A549 (cell line): ENCODE data around the gene OSBPL2.

ENCODE experiments used
- BHLHE40 ChIP-seq: IDR thresholded peaks from 2 replicates; pipeline ENCODE4 v1.6.1; 2012; ENCODE audit warnings: low read depth, low read length, inconsistent platforms
- CBX8 ChIP-seq: fragments of 200-600 bp; sonication (generic); IDR thresholded peaks from 2 replicates; pipeline ENCODE4 v1.6.1; 2016
- ESRRA ChIP-seq: fragments of 150-350 bp; IDR thresholded peaks from 2 replicates; pipeline ENCODE4 v1.6.1; 2014; ENCODE audit warnings: mild to moderate bottlenecking, low read length, borderline replicate concordance
- MAZ ChIP-seq: fragments of 150-350 bp; IDR thresholded peaks from 2 replicates; pipeline ENCODE4 v1.6.1; 2014; ENCODE audit warnings: antibody characterized with exemption, low read depth, low read length, borderline replicate concordance
- PHF8 ChIP-seq: fragments of 200-600 bp; sonication (generic); IDR thresholded peaks from 2 replicates; pipeline ENCODE4 v1.6.1; 2016; ENCODE audit warnings: low read depth, mild to moderate bottlenecking, antibody characterized with exemption, moderate library complexity, borderline replicate concordance
- POLR2A ChIP-seq: IDR thresholded peaks from 2 replicates; pipeline ENCODE4 v1.6.1; 2012; ENCODE audit warnings: mild to moderate bottlenecking, low read length
- RCOR1 ChIP-seq: fragments of 150-350 bp; IDR thresholded peaks from 2 replicates; pipeline ENCODE4 v1.6.1; 2014; ENCODE audit warnings: antibody characterized with exemption, low read length, low read depth
- RFX5 ChIP-seq: fragments of 450-650 bp; IDR thresholded peaks from 2 replicates; pipeline ENCODE4 v1.7.1; 2014; ENCODE audit warnings: antibody characterized with exemption, mild to moderate bottlenecking, moderate library complexity
- ZFP36 ChIP-seq: fragments of 450-650 bp; IDR thresholded peaks from 2 replicates; pipeline ENCODE4 v1.6.1; 2014; ENCODE audit warnings: borderline replicate concordance; ENCODE audit not compliant: partially characterized antibody
- TF ChIP-seq, protein P1 (sequence below): fragments of >200 bp; sonication (Bioruptor Twin); formaldehyde crosslinking; IDR thresholded peaks from 3 replicates; pipeline ENCODE4 v1.5.1; 2016
- TF ChIP-seq, protein P2 (sequence below): IDR thresholded peaks from 2 replicates; pipeline ENCODE4 v1.6.1; 2012
- TF ChIP-seq, protein P3 (sequence below): fragments of 250-450 bp; sonication (Bioruptor Pico); IDR thresholded peaks from 2 replicates; pipeline ENCODE4 v1.5.0; 2021; ENCODE audit warnings: mild to moderate bottlenecking, moderate library complexity, borderline replicate concordance

DNA sequence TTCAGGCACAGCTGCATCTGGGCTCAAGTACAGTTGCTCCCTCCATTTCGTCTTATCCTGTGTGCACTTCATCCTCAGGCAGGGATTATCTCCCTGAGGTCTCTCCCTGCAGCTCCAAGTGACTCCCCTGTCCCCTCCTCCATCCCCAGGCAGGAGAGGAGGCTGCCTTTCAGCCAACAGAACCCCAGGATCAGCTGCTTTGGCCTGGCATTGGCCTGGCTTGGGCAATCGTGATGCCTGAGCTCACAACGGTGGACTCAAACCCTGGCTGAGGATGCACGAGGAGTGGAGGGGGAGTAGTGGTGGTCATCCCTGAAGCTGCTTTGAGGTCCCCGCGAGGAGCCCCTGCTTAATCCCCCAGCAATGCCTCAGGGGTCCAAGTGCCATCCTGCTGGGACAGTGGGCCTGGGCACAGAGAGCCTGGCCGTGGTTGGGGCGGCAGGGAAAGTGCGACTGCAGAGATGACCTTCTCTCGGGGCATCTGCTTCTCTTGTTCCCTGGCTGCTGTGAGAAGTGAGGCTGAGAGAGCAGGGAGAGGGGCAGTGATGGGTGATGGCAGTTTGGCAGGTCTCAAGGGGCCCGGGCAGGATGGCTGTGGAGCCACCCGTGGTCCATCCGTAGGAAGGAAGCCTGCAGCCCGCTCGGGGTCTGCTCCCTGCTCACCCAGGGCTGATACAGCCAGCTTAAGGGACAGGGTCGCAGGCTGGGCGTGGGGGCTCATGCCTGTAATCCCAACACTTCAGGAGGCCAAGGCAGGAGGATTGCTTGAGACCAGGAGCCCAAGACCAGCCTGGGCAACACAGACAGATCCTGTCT, 12.3 kb upstream of the OSBPL2 start:
- TF ChIP-seq, protein P1, sequence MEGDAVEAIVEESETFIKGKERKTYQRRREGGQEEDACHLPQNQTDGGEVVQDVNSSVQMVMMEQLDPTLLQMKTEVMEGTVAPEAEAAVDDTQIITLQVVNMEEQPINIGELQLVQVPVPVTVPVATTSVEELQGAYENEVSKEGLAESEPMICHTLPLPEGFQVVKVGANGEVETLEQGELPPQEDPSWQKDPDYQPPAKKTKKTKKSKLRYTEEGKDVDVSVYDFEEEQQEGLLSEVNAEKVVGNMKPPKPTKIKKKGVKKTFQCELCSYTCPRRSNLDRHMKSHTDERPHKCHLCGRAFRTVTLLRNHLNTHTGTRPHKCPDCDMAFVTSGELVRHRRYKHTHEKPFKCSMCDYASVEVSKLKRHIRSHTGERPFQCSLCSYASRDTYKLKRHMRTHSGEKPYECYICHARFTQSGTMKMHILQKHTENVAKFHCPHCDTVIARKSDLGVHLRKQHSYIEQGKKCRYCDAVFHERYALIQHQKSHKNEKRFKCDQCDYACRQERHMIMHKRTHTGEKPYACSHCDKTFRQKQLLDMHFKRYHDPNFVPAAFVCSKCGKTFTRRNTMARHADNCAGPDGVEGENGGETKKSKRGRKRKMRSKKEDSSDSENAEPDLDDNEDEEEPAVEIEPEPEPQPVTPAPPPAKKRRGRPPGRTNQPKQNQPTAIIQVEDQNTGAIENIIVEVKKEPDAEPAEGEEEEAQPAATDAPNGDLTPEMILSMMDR = no peak
- no peak for TF ChIP-seq RFX5
- TF ChIP-seq, protein P2, sequence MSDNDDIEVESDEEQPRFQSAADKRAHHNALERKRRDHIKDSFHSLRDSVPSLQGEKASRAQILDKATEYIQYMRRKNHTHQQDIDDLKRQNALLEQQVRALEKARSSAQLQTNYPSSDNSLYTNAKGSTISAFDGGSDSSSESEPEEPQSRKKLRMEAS = no peak
- TF ChIP-seq, protein P3, sequence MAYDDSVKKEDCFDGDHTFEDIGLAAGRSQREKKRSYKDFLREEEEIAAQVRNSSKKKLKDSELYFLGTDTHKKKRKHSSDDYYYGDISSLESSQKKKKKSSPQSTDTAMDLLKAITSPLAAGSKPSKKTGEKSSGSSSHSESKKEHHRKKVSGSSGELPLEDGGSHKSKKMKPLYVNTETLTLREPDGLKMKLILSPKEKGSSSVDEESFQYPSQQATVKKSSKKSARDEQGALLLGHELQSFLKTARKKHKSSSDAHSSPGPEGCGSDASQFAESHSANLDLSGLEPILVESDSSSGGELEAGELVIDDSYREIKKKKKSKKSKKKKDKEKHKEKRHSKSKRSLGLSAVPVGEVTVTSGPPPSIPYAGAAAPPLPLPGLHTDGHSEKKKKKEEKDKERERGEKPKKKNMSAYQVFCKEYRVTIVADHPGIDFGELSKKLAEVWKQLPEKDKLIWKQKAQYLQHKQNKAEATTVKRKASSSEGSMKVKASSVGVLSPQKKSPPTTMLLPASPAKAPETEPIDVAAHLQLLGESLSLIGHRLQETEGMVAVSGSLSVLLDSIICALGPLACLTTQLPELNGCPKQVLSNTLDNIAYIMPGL = no peak
- TF ChIP-seq ZFP36 = no peak
- no peak for TF ChIP-seq PHF8
- TF ChIP-seq CBX8 = no peak
- TF ChIP-seq BHLHE40 = no peak
- TF ChIP-seq ESRRA = no peak
- TF ChIP-seq POLR2A = no peak
- TF ChIP-seq MAZ = no peak
- TF ChIP-seq RCOR1 = no peak
